GM12878 (cell line): ENCODE results near the gene ACOT13. TPM values are rescaled to one million over a fixed set of nuclear protein-coding genes. Genes with fewer than 3 reads are reported as not detected.

Source experiments
- ATAC-seq: fragments of 200-7000 bp; cut with Tn5 transposase; 3 replicates; pipeline ENCODE4 v1.9.1; 2020; ENCODE audit warnings: mild to moderate bottlenecking, moderate library complexity
- BruUV-seq: library from RNA; stranded (reverse); fragments of 400-500 nt; replicated peaks from 2 replicates; lab custom pipeline; 2021; lab: Mats Ljungman, UMichigan
- CTCF ChIA-PET: fragments of 300-600 bp; sonication (Branson Sonifier 250); formaldehyde crosslinking; extraction: SDS; loops from one replicate; lab custom pipeline; 2021; ENCODE audit warnings: inconsistent platforms; lab: Yijun Ruan, JAX
- POLR2A ChIA-PET: fragments of 350-600 bp; formaldehyde crosslinking; extraction: SDS; loops from one replicate; lab custom pipeline; 2021; ENCODE audit warnings: inconsistent platforms; lab: Charles Lee
- RAD21 ChIA-PET: fragments of 300-600 bp; sonication (Branson Sonifier 250); formaldehyde crosslinking; loops from one replicate; lab custom pipeline; 2023; ENCODE audit warnings: antibody characterized with exemption; ENCODE audit not compliant: unreplicated experiment; lab: Charles Lee
- SMC1A ChIA-PET: fragments of 300-600 bp; sonication (Branson Sonifier 250); formaldehyde crosslinking; loops from one replicate; lab custom pipeline; 2023; ENCODE audit not compliant: unreplicated experiment, uncharacterized antibody; lab: Charles Lee
- DNase-seq: peaks from one replicate; pipeline ENCODE4 v3.0.0-alpha.2; 2011; ENCODE audit warnings: low read depth, low spot score
- FAIRE-seq: peaks from 3 replicates; lab custom pipeline; 2011; peaks lifted over from hg19 to GRCh38; lab: Jason Lieb, UNC
- H2AFZ ChIP-seq: 2 replicates; pipeline ENCODE4 v1.6.0; 2011; ENCODE audit warnings: low read depth, low read length, control low read depth; ENCODE audit not compliant: control insufficient read depth
- H3K27ac ChIP-seq: 2 replicates; pipeline ENCODE4 v1.5.1; 2011; ENCODE audit warnings: control low read depth; ENCODE audit not compliant: control insufficient read depth, insufficient read depth
- H3K27me3 ChIP-seq, 2 experiments: replicated peaks in 1 of 2; 2 replicates each; pipeline versions ENCODE4 v1.6.0 to v1.6.1; 2011; ENCODE audit warnings: low read length in 1 of 2; ENCODE audit not compliant: control insufficient read depth in 2 of 2, insufficient read depth in 2 of 2
- H3K36me3 ChIP-seq, 2 experiments: 2 replicates each; pipeline ENCODE4 v1.5.1; 2011; ENCODE audit warnings: low read length in 1 of 2; ENCODE audit not compliant: control insufficient read depth in 2 of 2, insufficient read depth in 2 of 2
- H3K4me1 ChIP-seq: 2 replicates; pipeline ENCODE4 v1.6.1; 2011; ENCODE audit warnings: mild to moderate bottlenecking, low read length, moderate library complexity, mixed read lengths; ENCODE audit not compliant: control insufficient read depth, insufficient read depth
- H3K4me2 ChIP-seq: 2 replicates; pipeline ENCODE4 v1.6.0; 2011; ENCODE audit warnings: control low read depth; ENCODE audit not compliant: control insufficient read depth, insufficient read depth
- H3K4me3 ChIP-seq: fragments of 200-600 bp; sonication (generic); 2 replicates; pipeline ENCODE4 v1.5.1; 2016
- H3K79me2 ChIP-seq: 2 replicates; pipeline ENCODE4 v1.6.0; 2011; ENCODE audit warnings: low read length; ENCODE audit not compliant: control insufficient read depth, insufficient read depth
- H3K9ac ChIP-seq: 2 replicates; pipeline ENCODE4 v1.8.0; 2011; ENCODE audit warnings: low read length, control low read depth, mixed read lengths; ENCODE audit not compliant: control insufficient read depth, insufficient read depth
- H3K9me3 ChIP-seq: replicated peaks from 3 replicates; pipeline ENCODE4 v1.5.1; 2011; ENCODE audit warnings: mild to moderate bottlenecking, low read length; ENCODE audit not compliant: control insufficient read depth, insufficient read depth
- H4K20me1 ChIP-seq: 2 replicates; pipeline ENCODE4 v1.6.0; 2011; ENCODE audit not compliant: control insufficient read depth, insufficient read depth
- ATF2 ChIP-seq: IDR thresholded peaks from 2 replicates; pipeline ENCODE4 v1.6.1; 2012; ENCODE audit warnings: low read length, inconsistent platforms
- BMI1 ChIP-seq: fragments of 450-650 bp; IDR thresholded peaks from 2 replicates; pipeline ENCODE4 v1.6.1; 2016; ENCODE audit warnings: mild to moderate bottlenecking, moderate library complexity, borderline replicate concordance
- CBFB ChIP-seq: IDR thresholded peaks from 2 replicates; pipeline ENCODE4 v1.6.1; 2016; ENCODE audit warnings: antibody characterized with exemption, low read depth
- CBX3 ChIP-seq: fragments of 200-600 bp; sonication (generic); IDR thresholded peaks from 2 replicates; pipeline ENCODE4 v1.6.1; 2016; ENCODE audit warnings: low read depth, borderline replicate concordance
- CREB1 ChIP-seq: IDR thresholded peaks from 2 replicates; pipeline ENCODE4 v1.6.1; 2012; ENCODE audit warnings: low read depth, mild to moderate bottlenecking, inconsistent platforms
- CREM ChIP-seq: IDR thresholded peaks from 2 replicates; pipeline ENCODE4 v1.6.1; 2014; ENCODE audit warnings: antibody characterized with exemption, low read depth
- E2F4 ChIP-seq: IDR thresholded peaks from 2 replicates; pipeline ENCODE4 v1.6.1; 2012; ENCODE audit warnings: low read depth, low read length, improper control_type of control experiment
- KDM1A ChIP-seq: fragments of 200-600 bp; sonication (generic); IDR thresholded peaks from 2 replicates; pipeline ENCODE4 v1.6.1; 2016; ENCODE audit warnings: borderline replicate concordance
- MEF2B ChIP-seq: fragments of 450-650 bp; IDR thresholded peaks from 2 replicates; pipeline ENCODE4 v1.6.1; 2018; ENCODE audit warnings: mild to moderate bottlenecking, moderate library complexity; ENCODE audit not compliant: partially characterized antibody, poor library complexity, severe bottlenecking
- NFXL1 ChIP-seq: fragments of 450-650 bp; IDR thresholded peaks from 2 replicates; pipeline ENCODE4 v1.6.1; 2017; ENCODE audit warnings: antibody characterized with exemption, mild to moderate bottlenecking, borderline replicate concordance
- NR2C1 ChIP-seq: fragments of 450-650 bp; IDR thresholded peaks from 2 replicates; pipeline ENCODE4 v1.6.1; 2017; ENCODE audit warnings: antibody characterized with exemption, mild to moderate bottlenecking, moderate library complexity
- POLR2AphosphoS2 ChIP-seq: IDR thresholded peaks from 2 replicates; pipeline ENCODE4 v1.6.1; 2011; ENCODE audit warnings: low read depth, mild to moderate bottlenecking, low read length, improper control_type of control experiment, moderate library complexity
- RCOR1 ChIP-seq: conservative IDR thresholded peaks from 2 replicates; pipeline ENCODE4 v1.6.1; 2012; ENCODE audit warnings: low read depth, low read length, improper control_type of control experiment
- SMAD1 ChIP-seq: fragments of 450-650 bp; IDR thresholded peaks from 2 replicates; pipeline ENCODE4 v1.6.1; 2018; ENCODE audit warnings: mild to moderate bottlenecking, low read depth; ENCODE audit not compliant: partially characterized antibody
- STAT3 ChIP-seq: IDR thresholded peaks from 2 replicates; pipeline ENCODE4 v1.6.1; 2011; ENCODE audit warnings: low read depth, low read length, improper control_type of control experiment
- SUPT20H ChIP-seq: IDR thresholded peaks from 2 replicates; pipeline ENCODE4 v1.6.1; 2011; ENCODE audit warnings: low read depth, mild to moderate bottlenecking, low read length, moderate library complexity, borderline replicate concordance; ENCODE audit not compliant: control insufficient read depth
- ZNF592 ChIP-seq: fragments of 450-650 bp; IDR thresholded peaks from 2 replicates; pipeline ENCODE4 v1.6.1; 2017; ENCODE audit warnings: mild to moderate bottlenecking, moderate library complexity
- WGBS: methylation state at CpG from one replicate; pipeline ENCODE4 v1.1.6; 2016; ENCODE audit warnings: low lambda C conversion rate; ENCODE audit not compliant: insufficient replicate concordance, insufficient coverage; ENCODE audit errors: missing lambda C conversion rate; 5-methylcytosine and 5-hydroxymethylcytosine counted together
- in situ Hi-C: fragments of 300-500 bp; cut with MboI; formaldehyde crosslinking; loops from 9 replicates; pipeline ENCODE4 v1.14.3; 2018; ENCODE audit warnings: mixed read lengths
- intact Hi-C: fragments of 100-400 bp; cut with micrococcal nuclease; formaldehyde crosslinking; loops from one replicate; pipeline ENCODE4 v1.14.2; 2022; ENCODE audit not compliant: unreplicated experiment
- polyA plus RNA-seq, 11 experiments: library from polyadenylated mRNA; depleted of rRNA in 4 of 11; unstranded in 6 of 11; stranded (reverse) in 5 of 11; fragments of >200 nt; fragmentation: Nextera tagmentation in 4 of 11; fragmentation: Illumina TruSeq in 1 of 11; extraction: Ambion mirVana in 4 of 11; extraction: Trizol in 1 of 11; gene quantifications; 1 replicate in 1 of 11; 2 replicates in 10 of 11; pipeline versions ENCODE4 v1.2.1 to v1.2.3, GENCODE V29; 2011 to 2016; ENCODE audit warnings: inconsistent platforms in 2 of 11, missing spikeins in 2 of 11, low read depth in 1 of 11
- total RNA-seq, 4 experiments: library from RNA; depleted of rRNA in 3 of 4; stranded (reverse); fragments of >200 nt in 3 of 4; fragmentation: Illumina TruSeq in 1 of 4; extraction: Trizol in 1 of 4; gene quantifications; 2 replicates each; pipeline versions ENCODE4 v1.2.1 to v1.2.3, GENCODE V29; 2013 to 2021
- TF ChIP-seq, protein P1 (sequence below): fragments of 450-650 bp; IDR thresholded peaks from 2 replicates; pipeline ENCODE4 v1.6.1; 2014; ENCODE audit warnings: mild to moderate bottlenecking

ACOT13 gene
- total and polyA plus RNA-seq, 10 of the 15 experiments (the other 5 are each of a cell fraction or from before 2014, with no cell fraction given): 6.0 to 60.6 (median 36.6) TPM

- DNase-seq (no peak), ATAC-seq (no peak), FAIRE-seq (no peak)
- Histone ChIP-seq H3K27me3 (no peaks in the 10 kb centered on the region), H3K9me3 (no peaks in the 10 kb centered on the region), H3K36me3 (no peaks in the 10 kb centered on the region; a peak in 1 of 4 replicates), H2AFZ (no peak overlapping the region), H3K4me3 (no peak overlapping the region), H3K27ac (no peak overlapping the region), H3K79me2 (no peaks in the 10 kb centered on the region), H3K9ac (no peak overlapping the region), H4K20me1 (no peaks in the 10 kb centered on the region), H3K4me2 (no peak overlapping the region), H3K4me1 (peaks cover 6% of the 10 kb centered on the region)
- ChIA-PET RAD21 (no interaction called here), SMC1A (interaction anchor here (0.6 to 1.0 kb wide), 3 partner anchors 9 to 41 kb away, joined by 3 to 5 read pairs (median 3); no protein-coding TSS in a partner anchor), CTCF (no interaction called here), POLR2A (interaction anchor here (0.5 kb wide), 1 partner anchor 9 kb away, joined by 3 read pairs; no protein-coding TSS in a partner anchor)
- 52% methylated on average over 7 of the region's 7 CpGs for WGBS
- BruUV-seq: no TSS peak
- in situ Hi-C loops (loop anchor here (5.0 kb wide), 1 partner anchor 52 kb away; no protein-coding TSS in a partner anchor), intact Hi-C loops (no loop called here)
- TF ChIP-seq SMAD1 (no peak), KDM1A (no peak), CBX3 (no peak), CREM (no peak), STAT3 (no peak), ATF2 (no peak), NFXL1 (no peak), MEF2B (no peak), POLR2AphosphoS2 (no peak), E2F4 (no peak), SUPT20H (no peak), ZNF592 (no peak), NR2C1 (no peak), CBFB (no peak), CREB1 (no peak), RCOR1 (no peak), BMI1 (no peak)
- TF ChIP-seq, protein P1, sequence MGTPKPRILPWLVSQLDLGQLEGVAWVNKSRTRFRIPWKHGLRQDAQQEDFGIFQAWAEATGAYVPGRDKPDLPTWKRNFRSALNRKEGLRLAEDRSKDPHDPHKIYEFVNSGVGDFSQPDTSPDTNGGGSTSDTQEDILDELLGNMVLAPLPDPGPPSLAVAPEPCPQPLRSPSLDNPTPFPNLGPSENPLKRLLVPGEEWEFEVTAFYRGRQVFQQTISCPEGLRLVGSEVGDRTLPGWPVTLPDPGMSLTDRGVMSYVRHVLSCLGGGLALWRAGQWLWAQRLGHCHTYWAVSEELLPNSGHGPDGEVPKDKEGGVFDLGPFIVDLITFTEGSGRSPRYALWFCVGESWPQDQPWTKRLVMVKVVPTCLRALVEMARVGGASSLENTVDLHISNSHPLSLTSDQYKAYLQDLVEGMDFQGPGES: no peak
Measured at GRCh38 chr6:24643920-24644319, 23.0 kb upstream of the ACOT13 start.
